ENCODE measurements around the gene ROR2. TPM values are rescaled to one million over a fixed set of nuclear protein-coding genes. Genes with fewer than 3 reads are reported as not detected.
"Not testable (repeated sequence)": the region's sequence is repeated elsewhere in the genome, so short reads cannot be mapped to it uniquely, and the experiment has no call there.

The ROR2 gene
- polyA plus RNA-seq, 1 experiment: 9.7 TPM

DNA sequence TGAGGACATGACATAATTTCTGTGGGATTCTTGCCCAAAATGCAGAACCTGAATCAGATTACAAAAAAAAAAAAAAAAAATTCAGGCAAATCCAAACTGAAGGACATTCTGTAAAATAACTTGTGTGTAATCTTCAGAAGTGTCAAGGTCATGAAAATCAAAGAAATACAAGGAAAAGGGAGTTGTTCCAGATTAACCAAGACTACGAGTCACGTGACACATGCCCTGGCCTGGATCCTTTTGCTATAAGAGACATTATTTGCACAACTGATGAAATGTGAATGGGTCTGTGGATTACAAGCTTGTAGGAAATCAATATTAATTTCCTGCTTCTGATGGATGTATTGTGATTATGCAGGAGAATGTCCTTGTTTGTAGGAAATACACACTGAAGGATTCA is 309.6 kb downstream of the ROR2 start:
- POLR2A ChIA-PET: no interaction called here
- DNase-seq (ENCODE audit: low read depth, low spot score): no peak
- TF ChIP-seq, protein P1, sequence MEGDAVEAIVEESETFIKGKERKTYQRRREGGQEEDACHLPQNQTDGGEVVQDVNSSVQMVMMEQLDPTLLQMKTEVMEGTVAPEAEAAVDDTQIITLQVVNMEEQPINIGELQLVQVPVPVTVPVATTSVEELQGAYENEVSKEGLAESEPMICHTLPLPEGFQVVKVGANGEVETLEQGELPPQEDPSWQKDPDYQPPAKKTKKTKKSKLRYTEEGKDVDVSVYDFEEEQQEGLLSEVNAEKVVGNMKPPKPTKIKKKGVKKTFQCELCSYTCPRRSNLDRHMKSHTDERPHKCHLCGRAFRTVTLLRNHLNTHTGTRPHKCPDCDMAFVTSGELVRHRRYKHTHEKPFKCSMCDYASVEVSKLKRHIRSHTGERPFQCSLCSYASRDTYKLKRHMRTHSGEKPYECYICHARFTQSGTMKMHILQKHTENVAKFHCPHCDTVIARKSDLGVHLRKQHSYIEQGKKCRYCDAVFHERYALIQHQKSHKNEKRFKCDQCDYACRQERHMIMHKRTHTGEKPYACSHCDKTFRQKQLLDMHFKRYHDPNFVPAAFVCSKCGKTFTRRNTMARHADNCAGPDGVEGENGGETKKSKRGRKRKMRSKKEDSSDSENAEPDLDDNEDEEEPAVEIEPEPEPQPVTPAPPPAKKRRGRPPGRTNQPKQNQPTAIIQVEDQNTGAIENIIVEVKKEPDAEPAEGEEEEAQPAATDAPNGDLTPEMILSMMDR (IDR thresholded peaks at IDR 0.05; ENCODE audit: low read depth, low read length): no peak
- CTCF ChIA-PET: interaction anchor here (0.7 kb wide), 1 partner anchor 20 kb away, joined by 4 read pairs; no protein-coding TSS in a partner anchor
- Histone ChIP-seq H3K4me3 (ENCODE audit: low read depth, low read length) (no peak overlapping the region), H3K27ac (ENCODE audit: low read depth, low read length) (no peak overlapping the region), H3K9me3 (ENCODE audit: control insufficient read depth, insufficient read depth, low read length) (peaks cover 4% of the 10 kb centered on the region; the same call in 1 of the 2 replicates), H3K27me3 (ENCODE audit: control insufficient read depth, insufficient read depth, low read length) (peaks cover 4% of the 10 kb centered on the region)

DNA sequence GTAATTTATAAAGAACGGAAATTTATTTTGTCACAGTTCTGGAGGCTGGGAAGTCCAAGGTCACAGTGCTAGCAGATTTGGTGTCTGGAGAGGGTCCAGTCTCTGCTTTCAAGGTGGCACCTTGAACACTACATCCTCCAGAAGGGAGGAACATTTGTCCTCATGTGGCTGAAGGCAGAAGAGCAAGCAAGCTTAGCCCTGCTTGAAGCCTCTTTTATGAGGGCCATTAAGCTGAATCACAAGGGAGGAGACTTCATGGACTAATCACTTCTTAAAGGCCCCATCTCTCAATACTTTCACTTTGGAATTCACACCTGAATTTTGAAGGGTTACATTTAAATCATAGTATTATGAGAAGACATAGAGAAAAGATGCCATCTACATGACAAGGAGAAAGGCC is 311.0 kb downstream of the ROR2 start:
- Histone ChIP-seq H3K9me3 (ENCODE audit: control insufficient read depth, insufficient read depth, low read length) (peaks cover 4% of the 10 kb centered on the region; the same call in 1 of the 2 replicates), H3K4me3 (ENCODE audit: low read depth, low read length) (no peak overlapping the region), H3K27ac (ENCODE audit: low read depth, low read length) (no peak overlapping the region), H3K27me3 (ENCODE audit: control insufficient read depth, insufficient read depth, low read length) (peaks cover 5% of the 10 kb centered on the region)
- TF ChIP-seq, protein P1 (IDR thresholded peaks at IDR 0.05; ENCODE audit: low read depth, low read length): no peak
- no peak for DNase-seq (ENCODE audit: low read depth, low spot score)
- ChIA-PET CTCF (no interaction called here), POLR2A (no interaction called here)

DNA sequence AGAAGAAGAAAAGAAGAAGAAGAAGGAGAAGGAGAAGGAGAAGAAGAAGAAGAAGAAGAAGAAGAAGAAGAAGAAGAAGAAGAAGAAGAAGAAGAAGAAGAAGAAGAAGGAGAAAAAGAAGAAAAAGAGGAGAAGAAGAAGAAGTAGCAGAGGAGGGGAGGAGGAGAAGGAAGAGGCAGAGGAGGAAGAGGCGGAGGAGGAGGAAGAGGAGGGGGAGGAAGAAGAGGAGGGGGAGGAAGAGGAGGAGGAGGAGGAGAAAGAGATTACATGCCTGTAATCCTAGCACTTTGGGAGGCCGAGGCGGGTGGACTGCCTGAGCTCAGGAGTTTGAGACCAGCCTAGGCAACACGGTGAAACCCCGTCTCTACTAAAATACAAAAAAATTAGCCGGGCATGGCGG is 315.2 kb downstream of the ROR2 start:
- H3K4me3 ChIP-seq (ENCODE audit: low read depth, low read length); H3K9me3 ChIP-seq (ENCODE audit: control insufficient read depth, insufficient read depth, low read length); DNase-seq (ENCODE audit: low read depth, low spot score); H3K27ac ChIP-seq (ENCODE audit: low read depth, low read length); CTCF ChIA-PET; POLR2A ChIA-PET: not testable (repeated sequence)
- peaks cover 11% of the 10 kb centered on the region for H3K27me3 ChIP-seq (ENCODE audit: control insufficient read depth, insufficient read depth, low read length)

DNA sequence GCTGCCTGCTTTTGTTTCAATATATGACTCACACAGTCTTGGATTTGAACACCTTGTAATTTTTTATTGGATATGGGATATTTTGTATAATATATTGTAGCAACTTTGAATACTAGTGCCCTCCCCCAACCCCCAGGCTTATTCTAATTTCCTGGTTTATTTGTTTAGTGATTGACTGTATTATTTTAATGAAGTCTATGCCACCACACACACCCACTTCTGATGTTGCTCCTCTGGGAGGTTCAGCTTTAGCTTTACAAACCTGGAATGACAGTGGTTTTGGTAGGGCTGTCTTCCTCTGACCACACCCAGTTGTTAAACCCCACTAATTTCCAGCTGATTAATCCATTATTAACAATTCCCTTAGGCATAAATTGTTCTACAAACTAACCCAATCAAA is 320.3 kb downstream of the ROR2 start:
- H3K27ac ChIP-seq (ENCODE audit: low read depth, low read length): no peak overlapping the region
- H3K4me3 ChIP-seq (ENCODE audit: low read depth, low read length): no peak overlapping the region
- H3K9me3 ChIP-seq (ENCODE audit: control insufficient read depth, insufficient read depth, low read length): peaks cover 2% of the 10 kb centered on the region; the same call in 1 of the 2 replicates
- ChIA-PET CTCF (no interaction called here), POLR2A (no interaction called here)
- TF ChIP-seq, protein P1 (IDR thresholded peaks at IDR 0.05; ENCODE audit: low read depth, low read length): no peak
- H3K27me3 ChIP-seq (ENCODE audit: control insufficient read depth, insufficient read depth, low read length): peaks cover 9% of the 10 kb centered on the region
- DNase-seq (ENCODE audit: low read depth, low spot score): no peak

DNA sequence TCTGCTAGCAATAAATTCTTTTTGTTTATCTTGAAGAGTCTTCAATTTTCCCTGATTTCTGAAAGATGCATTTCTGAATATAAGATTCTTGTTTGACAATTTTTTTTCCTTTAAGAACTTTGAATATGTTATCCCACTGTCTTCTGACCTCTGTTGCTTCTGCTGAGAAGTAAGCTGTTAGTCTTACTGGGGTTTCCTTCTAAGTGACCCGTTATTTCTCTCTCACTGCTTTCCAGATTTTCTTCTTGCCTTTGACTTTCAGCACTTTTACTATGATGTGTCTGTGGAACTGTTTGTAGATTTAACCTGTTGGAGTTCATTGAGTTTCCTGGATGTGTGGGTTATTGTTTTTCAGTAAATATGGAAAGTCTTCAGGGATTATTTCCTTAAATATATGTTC is 321.1 kb downstream of the ROR2 start:
- Histone ChIP-seq H3K4me3 (ENCODE audit: low read depth, low read length) (no peak overlapping the region), H3K27me3 (ENCODE audit: control insufficient read depth, insufficient read depth, low read length) (peaks cover 7% of the 10 kb centered on the region), H3K9me3 (ENCODE audit: control insufficient read depth, insufficient read depth, low read length) (peaks cover 2% of the 10 kb centered on the region; the same call in 1 of the 2 replicates), H3K27ac (ENCODE audit: low read depth, low read length) (no peak overlapping the region)
- TF ChIP-seq, protein P1 (IDR thresholded peaks at IDR 0.05; ENCODE audit: low read depth, low read length): no peak
- DNase-seq (ENCODE audit: low read depth, low spot score): no peak
- ChIA-PET POLR2A (no interaction called here), CTCF (no interaction called here)

DNA sequence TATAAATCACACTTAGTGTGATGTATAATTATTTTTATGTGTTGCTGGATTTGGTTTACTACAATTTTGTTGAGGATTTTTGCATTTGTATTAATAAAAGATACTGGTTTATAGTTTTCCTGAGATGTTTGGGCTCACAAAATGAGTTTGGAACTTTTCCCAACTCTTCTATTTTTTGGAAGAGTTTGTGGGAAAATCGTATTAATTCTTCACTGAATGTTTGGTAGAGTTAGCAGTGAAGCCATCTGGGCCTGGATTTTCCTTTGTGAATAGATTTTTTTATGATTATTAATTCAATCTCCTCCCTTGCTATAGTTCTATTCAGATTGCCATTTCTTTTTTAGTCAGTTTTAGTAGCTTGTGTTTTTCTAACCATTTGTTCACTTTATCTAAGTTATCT is 324.7 kb downstream of the ROR2 start:
- TF ChIP-seq, protein P1 (IDR thresholded peaks at IDR 0.05; ENCODE audit: low read depth, low read length): no peak
- Histone ChIP-seq H3K27ac (ENCODE audit: low read depth, low read length) (no peak overlapping the region), H3K4me3 (ENCODE audit: low read depth, low read length) (no peak overlapping the region), H3K9me3 (ENCODE audit: control insufficient read depth, insufficient read depth, low read length) (peaks cover 2% of the 10 kb centered on the region; the same call in 1 of the 2 replicates), H3K27me3 (ENCODE audit: control insufficient read depth, insufficient read depth, low read length) (no peaks in the 10 kb centered on the region)
- POLR2A ChIA-PET: no interaction called here
- DNase-seq (ENCODE audit: low read depth, low spot score): no peak
- CTCF ChIA-PET: no interaction called here

All from AG04450 (cell line).